HL-60 (cell line): ENCODE data around the gene STARD3.
A peak's percentile ranks its signal among the peaks of the same experiment; 100 is the strongest.

Experiments used
- DNase-seq, 2 experiments: peaks; one replicate each; pipeline ENCODE4 v3.0.0-alpha.2; 2010 to 2020; ENCODE audit warnings: low read depth in 1 of 2, low spot score in 1 of 2
- H3K27ac ChIP-seq: fragments of 250-450 bp; sonication (Bioruptor Pico); replicated peaks from 2 replicates; pipeline ENCODE4 v1.5.1; 2020; ENCODE audit warnings: mild to moderate bottlenecking, moderate library complexity
- H3K27me3 ChIP-seq: fragments of 250-450 bp; sonication (Bioruptor Pico); 2 replicates; pipeline ENCODE4 v1.5.1; 2021; ENCODE audit warnings: mild to moderate bottlenecking, moderate library complexity; ENCODE audit not compliant: insufficient read depth, poor library complexity, severe bottlenecking
- H3K4me3 ChIP-seq: replicated peaks from 2 replicates; pipeline ENCODE4 v1.5.1; 2011; ENCODE audit warnings: mild to moderate bottlenecking, control low read depth, low read length; ENCODE audit not compliant: insufficient read depth
- GABPA ChIP-seq: IDR thresholded peaks from 2 replicates; pipeline ENCODE4 v1.6.1; 2012; ENCODE audit warnings: low read depth
- POLR2AphosphoS5 ChIP-seq: IDR thresholded peaks from 2 replicates; pipeline ENCODE4 v1.6.1; 2012; ENCODE audit warnings: low read depth
- SPI1 ChIP-seq: IDR thresholded peaks from 2 replicates; pipeline ENCODE4 v1.6.1; 2012; ENCODE audit warnings: low read depth, mild to moderate bottlenecking, borderline replicate concordance
- TF ChIP-seq, protein P1 (sequence below): IDR thresholded peaks from 2 replicates; pipeline ENCODE4 v1.6.1; 2012; ENCODE audit warnings: low read depth; ENCODE audit not compliant: insufficient replicate concordance
- TF ChIP-seq, protein P2 (sequence below): IDR thresholded peaks from one replicate; pipeline ENCODE4 v1.5.1; 2011; ENCODE audit warnings: low read length, control low read depth, inconsistent platforms; ENCODE audit not compliant: insufficient read depth

STARD3 gene

GRCh38 chr17:39638317-39638716, 1.4 kb downstream of the STARD3 start:
- H3K4me3 ChIP-seq: peak overlapping the region; percentile 90

DNA sequence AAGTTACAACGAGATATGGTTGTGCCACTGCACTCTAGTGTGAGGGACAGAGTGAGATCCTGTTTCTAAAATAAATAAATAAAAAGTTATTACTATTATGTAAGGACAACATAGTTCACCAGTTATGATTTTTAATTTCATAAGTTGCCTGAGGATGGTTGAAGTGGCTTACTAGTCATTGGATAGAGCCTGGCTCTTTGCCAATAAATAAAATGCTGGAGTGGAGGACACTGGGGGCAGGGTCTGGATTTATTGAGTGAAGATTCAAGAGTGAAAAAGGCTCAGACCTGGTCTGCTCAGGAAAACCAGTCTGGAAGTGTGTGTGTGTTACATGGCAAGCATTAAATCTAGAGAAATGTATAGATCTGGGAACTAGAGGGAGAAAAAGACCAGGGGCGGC, 2.1 kb downstream of the STARD3 start:
- no peaks in the 10 kb centered on the region for H3K27me3 ChIP-seq
- DNase-seq: no peak
- H3K4me3 ChIP-seq: no peak overlapping the region
- H3K27ac ChIP-seq: no peak overlapping the region
- TF ChIP-seq, protein P1, sequence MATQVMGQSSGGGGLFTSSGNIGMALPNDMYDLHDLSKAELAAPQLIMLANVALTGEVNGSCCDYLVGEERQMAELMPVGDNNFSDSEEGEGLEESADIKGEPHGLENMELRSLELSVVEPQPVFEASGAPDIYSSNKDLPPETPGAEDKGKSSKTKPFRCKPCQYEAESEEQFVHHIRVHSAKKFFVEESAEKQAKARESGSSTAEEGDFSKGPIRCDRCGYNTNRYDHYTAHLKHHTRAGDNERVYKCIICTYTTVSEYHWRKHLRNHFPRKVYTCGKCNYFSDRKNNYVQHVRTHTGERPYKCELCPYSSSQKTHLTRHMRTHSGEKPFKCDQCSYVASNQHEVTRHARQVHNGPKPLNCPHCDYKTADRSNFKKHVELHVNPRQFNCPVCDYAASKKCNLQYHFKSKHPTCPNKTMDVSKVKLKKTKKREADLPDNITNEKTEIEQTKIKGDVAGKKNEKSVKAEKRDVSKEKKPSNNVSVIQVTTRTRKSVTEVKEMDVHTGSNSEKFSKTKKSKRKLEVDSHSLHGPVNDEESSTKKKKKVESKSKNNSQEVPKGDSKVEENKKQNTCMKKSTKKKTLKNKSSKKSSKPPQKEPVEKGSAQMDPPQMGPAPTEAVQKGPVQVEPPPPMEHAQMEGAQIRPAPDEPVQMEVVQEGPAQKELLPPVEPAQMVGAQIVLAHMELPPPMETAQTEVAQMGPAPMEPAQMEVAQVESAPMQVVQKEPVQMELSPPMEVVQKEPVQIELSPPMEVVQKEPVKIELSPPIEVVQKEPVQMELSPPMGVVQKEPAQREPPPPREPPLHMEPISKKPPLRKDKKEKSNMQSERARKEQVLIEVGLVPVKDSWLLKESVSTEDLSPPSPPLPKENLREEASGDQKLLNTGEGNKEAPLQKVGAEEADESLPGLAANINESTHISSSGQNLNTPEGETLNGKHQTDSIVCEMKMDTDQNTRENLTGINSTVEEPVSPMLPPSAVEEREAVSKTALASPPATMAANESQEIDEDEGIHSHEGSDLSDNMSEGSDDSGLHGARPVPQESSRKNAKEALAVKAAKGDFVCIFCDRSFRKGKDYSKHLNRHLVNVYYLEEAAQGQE: no peak
- TF ChIP-seq SPI1 (no peak), POLR2AphosphoS5 (no peak), GABPA (no peak)
- TF ChIP-seq, protein P2, sequence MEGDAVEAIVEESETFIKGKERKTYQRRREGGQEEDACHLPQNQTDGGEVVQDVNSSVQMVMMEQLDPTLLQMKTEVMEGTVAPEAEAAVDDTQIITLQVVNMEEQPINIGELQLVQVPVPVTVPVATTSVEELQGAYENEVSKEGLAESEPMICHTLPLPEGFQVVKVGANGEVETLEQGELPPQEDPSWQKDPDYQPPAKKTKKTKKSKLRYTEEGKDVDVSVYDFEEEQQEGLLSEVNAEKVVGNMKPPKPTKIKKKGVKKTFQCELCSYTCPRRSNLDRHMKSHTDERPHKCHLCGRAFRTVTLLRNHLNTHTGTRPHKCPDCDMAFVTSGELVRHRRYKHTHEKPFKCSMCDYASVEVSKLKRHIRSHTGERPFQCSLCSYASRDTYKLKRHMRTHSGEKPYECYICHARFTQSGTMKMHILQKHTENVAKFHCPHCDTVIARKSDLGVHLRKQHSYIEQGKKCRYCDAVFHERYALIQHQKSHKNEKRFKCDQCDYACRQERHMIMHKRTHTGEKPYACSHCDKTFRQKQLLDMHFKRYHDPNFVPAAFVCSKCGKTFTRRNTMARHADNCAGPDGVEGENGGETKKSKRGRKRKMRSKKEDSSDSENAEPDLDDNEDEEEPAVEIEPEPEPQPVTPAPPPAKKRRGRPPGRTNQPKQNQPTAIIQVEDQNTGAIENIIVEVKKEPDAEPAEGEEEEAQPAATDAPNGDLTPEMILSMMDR: no peak

More at GRCh38 chr17:39638317-39638716, 1.4 kb downstream of the STARD3 start:
- Histone ChIP-seq H3K27me3 (no peaks in the 10 kb centered on the region), H3K27ac (no peak overlapping the region)
- no peak for DNase-seq
- TF ChIP-seq GABPA (no peak), SPI1 (no peak), POLR2AphosphoS5 (no peak)
- TF ChIP-seq, protein P2: no peak
- TF ChIP-seq, protein P1: no peak

DNA sequence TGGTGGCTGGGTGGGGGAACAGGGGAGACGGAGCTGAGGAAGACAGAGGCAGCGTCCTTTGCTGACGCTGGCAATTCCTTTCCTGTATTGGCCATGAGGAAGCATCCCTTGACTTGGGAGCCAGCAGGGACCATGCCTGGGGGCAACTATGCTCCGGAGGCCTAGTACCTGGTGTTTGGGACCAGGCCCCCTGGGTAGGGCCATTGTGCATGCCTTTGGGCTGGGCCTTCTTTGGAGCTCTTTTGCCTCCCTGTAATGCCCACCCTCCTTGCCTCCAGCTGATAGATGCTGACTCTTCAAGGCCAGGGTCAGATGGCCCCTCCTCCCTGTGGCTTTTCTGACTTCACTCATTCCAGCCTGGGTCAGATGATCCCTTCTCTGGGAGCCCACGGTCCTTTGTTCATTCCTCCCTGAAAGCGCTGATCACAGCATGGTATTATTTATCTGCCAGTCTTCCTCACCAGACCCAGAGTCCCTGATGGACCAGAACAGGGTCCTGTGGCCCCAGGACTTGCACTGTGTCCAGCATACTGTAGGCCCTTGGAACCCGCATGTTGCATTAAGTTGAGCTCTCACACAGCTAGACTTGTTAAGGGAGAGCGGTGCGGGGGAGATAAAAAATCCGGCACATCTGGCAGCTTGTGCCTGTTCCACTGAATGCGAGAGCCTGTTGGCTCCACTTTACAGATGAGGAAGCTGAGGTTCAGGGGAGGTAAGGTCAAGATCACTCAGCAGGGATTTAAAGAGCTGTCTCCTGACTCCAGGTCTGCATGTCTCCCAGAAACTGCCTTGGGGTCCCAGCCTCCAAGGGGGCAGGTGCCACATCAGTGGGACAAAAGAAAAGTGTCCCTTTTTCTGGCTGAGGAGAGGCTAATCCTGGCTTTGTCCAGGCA, 2.9 kb downstream of the STARD3 start:
- TF ChIP-seq GABPA (no peak), SPI1 (no peak)
- TF ChIP-seq, protein P1: no peak
- H3K27me3 ChIP-seq: no peaks in the 10 kb centered on the region
- H3K27ac ChIP-seq: no peak overlapping the region
- no peak for DNase-seq
- no peak overlapping the region for H3K4me3 ChIP-seq
